ENCODE measurements around the gene ZNF318. TPM values are rescaled to one million over a fixed set of nuclear protein-coding genes. Genes with fewer than 3 reads are reported as not detected.

ZNF318 gene
- polyA plus RNA-seq, 1 donor (not counting 4 experiments of a cell fraction or from before 2014, with no cell fraction given): 14.6 TPM

DNA sequence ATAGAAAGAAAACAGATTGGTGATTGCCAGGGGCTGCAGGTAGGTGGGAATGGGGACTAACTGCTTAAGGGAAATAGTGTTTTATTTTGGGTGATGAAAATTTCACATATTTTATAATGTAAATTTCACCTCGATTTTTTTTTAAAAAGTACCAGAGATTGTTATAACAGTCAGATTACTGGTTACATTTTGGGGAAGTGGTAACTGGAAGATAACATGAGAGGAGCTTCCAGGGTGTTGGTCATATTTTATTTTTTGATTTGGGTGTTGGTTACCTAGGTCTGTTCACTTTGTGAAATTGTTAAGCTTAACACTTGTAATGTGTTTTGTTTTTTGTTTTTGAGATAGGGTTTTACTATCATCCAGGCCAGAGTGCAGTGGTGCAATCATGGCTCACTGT, 43.6 kb downstream of the ZNF318 start:
- no peak for TF ChIP-seq EZH2 (IDR thresholded peaks at IDR 0.05; ENCODE audit: low read length)
- TF ChIP-seq, protein P1, sequence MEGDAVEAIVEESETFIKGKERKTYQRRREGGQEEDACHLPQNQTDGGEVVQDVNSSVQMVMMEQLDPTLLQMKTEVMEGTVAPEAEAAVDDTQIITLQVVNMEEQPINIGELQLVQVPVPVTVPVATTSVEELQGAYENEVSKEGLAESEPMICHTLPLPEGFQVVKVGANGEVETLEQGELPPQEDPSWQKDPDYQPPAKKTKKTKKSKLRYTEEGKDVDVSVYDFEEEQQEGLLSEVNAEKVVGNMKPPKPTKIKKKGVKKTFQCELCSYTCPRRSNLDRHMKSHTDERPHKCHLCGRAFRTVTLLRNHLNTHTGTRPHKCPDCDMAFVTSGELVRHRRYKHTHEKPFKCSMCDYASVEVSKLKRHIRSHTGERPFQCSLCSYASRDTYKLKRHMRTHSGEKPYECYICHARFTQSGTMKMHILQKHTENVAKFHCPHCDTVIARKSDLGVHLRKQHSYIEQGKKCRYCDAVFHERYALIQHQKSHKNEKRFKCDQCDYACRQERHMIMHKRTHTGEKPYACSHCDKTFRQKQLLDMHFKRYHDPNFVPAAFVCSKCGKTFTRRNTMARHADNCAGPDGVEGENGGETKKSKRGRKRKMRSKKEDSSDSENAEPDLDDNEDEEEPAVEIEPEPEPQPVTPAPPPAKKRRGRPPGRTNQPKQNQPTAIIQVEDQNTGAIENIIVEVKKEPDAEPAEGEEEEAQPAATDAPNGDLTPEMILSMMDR (optimal IDR thresholded peaks at IDR 0.05 in 1 of 3, IDR thresholded peaks at IDR 0.05 in 1 of 3, conservative IDR thresholded peaks at IDR 0.05 in 1 of 3; ENCODE audit: extremely low read depth in 1 of 3, insufficient read depth in 2 of 3, low read length in 3 of 3): no peak
- no peaks in the 10 kb centered on the region for H3K9me3 ChIP-seq (ENCODE audit: control insufficient read depth, low read depth, low read length)
- H3K36me3 ChIP-seq (ENCODE audit: control insufficient read depth in 2 of 2, extremely low read depth in 1 of 2, insufficient read depth in 2 of 2, low read length in 2 of 2): no peaks in the 10 kb centered on the region
- H3K9me1 ChIP-seq (ENCODE audit: control insufficient read depth, extremely low read depth, insufficient read depth, low read length): no peaks in the 10 kb centered on the region
- no peaks in the 10 kb centered on the region for H3K27me3 ChIP-seq (ENCODE audit: control insufficient read depth, extremely low read depth, insufficient read depth, low read length)
- H3K4me2 ChIP-seq (ENCODE audit: control insufficient read depth, extremely low read depth, insufficient read depth, low read depth, low read length): no peak overlapping the region
- H3K79me2 ChIP-seq (ENCODE audit: control insufficient read depth, insufficient read depth, low read length): no peaks in the 10 kb centered on the region
- no peaks in the 10 kb centered on the region for H3K4me1 ChIP-seq (ENCODE audit: control insufficient read depth, extremely low read depth, insufficient read depth, low read length)
- no peak overlapping the region for H3K27ac ChIP-seq (ENCODE audit: control insufficient read depth, insufficient read depth, low read length)
- H3K9ac ChIP-seq (ENCODE audit: control insufficient read depth, extremely low read depth, insufficient read depth, low read length): no peak overlapping the region
- H3K4me3 ChIP-seq (ENCODE audit: control insufficient read depth in 2 of 3, extremely low read depth in 1 of 3, insufficient read depth in 2 of 3, low read depth in 1 of 3, low read length in 3 of 3): no peak overlapping the region
- H2AFZ ChIP-seq (ENCODE audit: control insufficient read depth, low read length): no peak overlapping the region
- DNase-seq (ENCODE audit: low read depth, low spot score): no peak
- no peak for FAIRE-seq
- H4K20me1 ChIP-seq (ENCODE audit: control insufficient read depth, extremely low read depth, insufficient read depth, low read length): no peaks in the 10 kb centered on the region
- dilution Hi-C loops (cut with MboI; ENCODE audit: extremely low pct_ligation_motif_present, low sequenced_read_pairs): no loop called here

DNA sequence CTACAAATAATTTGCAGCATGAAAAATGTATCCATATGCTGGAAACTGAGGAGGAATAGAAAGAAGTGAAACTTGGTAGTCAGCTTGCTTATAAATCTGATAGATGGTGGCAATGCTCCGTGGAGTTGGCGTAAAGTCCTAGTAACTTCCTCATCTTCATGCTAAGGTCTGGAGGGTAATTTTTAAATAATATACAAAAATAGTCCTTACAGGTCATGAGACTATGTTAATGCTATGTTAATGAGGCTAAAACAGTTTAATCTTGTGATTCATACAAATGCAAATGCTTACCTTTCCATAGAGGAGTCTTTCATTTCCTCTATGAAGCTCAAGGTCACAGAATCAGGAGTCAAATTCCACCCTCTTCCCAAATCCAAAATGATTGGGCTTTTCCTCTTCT, 51.4 kb downstream of the ZNF318 start:
- TF ChIP-seq, protein P1 (optimal IDR thresholded peaks at IDR 0.05 in 1 of 3, IDR thresholded peaks at IDR 0.05 in 1 of 3, conservative IDR thresholded peaks at IDR 0.05 in 1 of 3; ENCODE audit: extremely low read depth in 1 of 3, insufficient read depth in 2 of 3, low read length in 3 of 3): no peak
- no peak for TF ChIP-seq EZH2 (IDR thresholded peaks at IDR 0.05; ENCODE audit: low read length)
- DNase-seq (ENCODE audit: low read depth, low spot score): no peak
- H3K9me3 ChIP-seq (ENCODE audit: control insufficient read depth, low read depth, low read length): no peaks in the 10 kb centered on the region
- no peak for FAIRE-seq
- H3K36me3 ChIP-seq (ENCODE audit: control insufficient read depth in 2 of 2, extremely low read depth in 1 of 2, insufficient read depth in 2 of 2, low read length in 2 of 2): no peaks in the 10 kb centered on the region
- no peaks in the 10 kb centered on the region for H4K20me1 ChIP-seq (ENCODE audit: control insufficient read depth, extremely low read depth, insufficient read depth, low read length)
- dilution Hi-C loops (cut with MboI; ENCODE audit: extremely low pct_ligation_motif_present, low sequenced_read_pairs): no loop called here
- H3K9me1 ChIP-seq (ENCODE audit: control insufficient read depth, extremely low read depth, insufficient read depth, low read length): no peaks in the 10 kb centered on the region
- no peaks in the 10 kb centered on the region for H3K4me1 ChIP-seq (ENCODE audit: control insufficient read depth, extremely low read depth, insufficient read depth, low read length)
- H3K27me3 ChIP-seq (ENCODE audit: control insufficient read depth, extremely low read depth, insufficient read depth, low read length): no peaks in the 10 kb centered on the region
- no peak overlapping the region for H3K4me2 ChIP-seq (ENCODE audit: control insufficient read depth, extremely low read depth, insufficient read depth, low read depth, low read length)
- no peak overlapping the region for H3K9ac ChIP-seq (ENCODE audit: control insufficient read depth, extremely low read depth, insufficient read depth, low read length)
- no peak overlapping the region for H3K4me3 ChIP-seq (ENCODE audit: control insufficient read depth in 2 of 3, extremely low read depth in 1 of 3, insufficient read depth in 2 of 3, low read depth in 1 of 3, low read length in 3 of 3)
- H3K79me2 ChIP-seq (ENCODE audit: control insufficient read depth, insufficient read depth, low read length): no peaks in the 10 kb centered on the region
- H2AFZ ChIP-seq (ENCODE audit: control insufficient read depth, low read length): no peak overlapping the region
- H3K27ac ChIP-seq (ENCODE audit: control insufficient read depth, insufficient read depth, low read length): no peak overlapping the region

Measured in keratinocyte (primary cell).